Hepatocyte (in vitro differentiated cells): ENCODE data around the gene ZNF318.

Experiments used
- CTCF ChIP-seq: fragments of 200-600 bp; sonication (generic); IDR thresholded peaks from 2 replicates; pipeline ENCODE4 v1.5.1; 2016; ENCODE audit warnings: antibody characterized with exemption, mild to moderate bottlenecking; ENCODE audit not compliant: poor library complexity
- EZH2 ChIP-seq: fragments of 200-600 bp; sonication (generic); IDR thresholded peaks from 2 replicates; pipeline ENCODE4 v1.6.1; 2016; ENCODE audit warnings: antibody characterized with exemption, mild to moderate bottlenecking, borderline replicate concordance
- EZH2phosphoT487 ChIP-seq: fragments of 200-600 bp; sonication (generic); IDR thresholded peaks from one replicate; pipeline ENCODE4 v1.6.1; 2018; ENCODE audit warnings: antibody characterized with exemption, mild to moderate bottlenecking, low read depth, moderate library complexity; ENCODE audit not compliant: unreplicated experiment, severe bottlenecking

GRCh38 chr6:43293698-43294097 lies 75.7 kb downstream of the ZNF318 start:
- no peak for TF ChIP-seq EZH2
- no peak for TF ChIP-seq CTCF
- TF ChIP-seq EZH2phosphoT487, result no peak
